IMR-90 (cell line): ENCODE results near the gene C6orf141. TPM values are rescaled to one million over a fixed set of nuclear protein-coding genes. Genes with fewer than 3 reads are reported as not detected.

Source experiments
- ATAC-seq: fragments of 200-7000 bp; cut with Tn5 transposase; 2 replicates; pipeline ENCODE4 v1.9.1; 2020; ENCODE audit warnings: low read depth, mild to moderate bottlenecking, moderate library complexity
- BruUV-seq: library from RNA; stranded (reverse); fragments of 400-500 nt; replicated peaks from 2 replicates; lab custom pipeline; 2021; lab: Mats Ljungman, UMichigan
- CTCF ChIA-PET: fragments of 300-600 bp; formaldehyde crosslinking; extraction: SDS; loops from one replicate; lab custom pipeline; 2021; ENCODE audit warnings: antibody characterized with exemption; lab: Yijun Ruan, JAX
- POLR2A ChIA-PET: fragments of 300-600 bp; sonication (Branson Sonifier 250); formaldehyde crosslinking; loops from one replicate; lab custom pipeline; 2022; ENCODE audit warnings: antibody characterized with exemption; ENCODE audit not compliant: unreplicated experiment; lab: Charles Lee
- DNase-seq: peaks from one replicate; pipeline ENCODE4 v3.0.0; 2013
- H2AFZ ChIP-seq: replicated peaks from 2 replicates; pipeline ENCODE3; 2013; ENCODE audit warnings: low read length, mild to moderate bottlenecking; ENCODE audit not compliant: poor library complexity
- H2AK5ac ChIP-seq: 2 replicates; pipeline ENCODE4 v1.6.1; 2013; ENCODE audit warnings: low read depth, low read length, inconsistent platforms
- H2AK9ac ChIP-seq: replicated peaks from 2 replicates; pipeline ENCODE3; 2013; ENCODE audit warnings: mild to moderate bottlenecking, low read depth, low read length, moderate library complexity; ENCODE audit not compliant: poor library complexity
- H2BK120ac ChIP-seq: 2 replicates; pipeline ENCODE4 v1.6.1; 2013; ENCODE audit warnings: low read depth, low read length, inconsistent platforms
- H2BK15ac ChIP-seq: 3 replicates; pipeline ENCODE4 v1.6.1; 2013; ENCODE audit warnings: low read depth, low read length, inconsistent platforms
- H2BK20ac ChIP-seq: 2 replicates; pipeline ENCODE4 v1.6.1; 2013; ENCODE audit warnings: low read depth, mild to moderate bottlenecking, inconsistent platforms, low read length, moderate library complexity
- H2BK5ac ChIP-seq: 2 replicates; pipeline ENCODE4 v1.6.1; 2013; ENCODE audit warnings: mild to moderate bottlenecking, low read depth, low read length, inconsistent platforms; ENCODE audit not compliant: poor library complexity, severe bottlenecking
- H3K14ac ChIP-seq: replicated peaks from 2 replicates; pipeline ENCODE4 v1.6.1; 2013; ENCODE audit warnings: low read depth, low read length, inconsistent platforms
- H3K18ac ChIP-seq: 2 replicates; pipeline ENCODE4 v1.6.1; 2013; ENCODE audit warnings: low read depth, low read length, control low read depth
- H3K23ac ChIP-seq: 2 replicates; pipeline ENCODE4 v1.6.1; 2013; ENCODE audit warnings: low read depth, low read length, inconsistent platforms
- H3K27ac ChIP-seq: 2 replicates; pipeline ENCODE4 v1.5.1; 2013; ENCODE audit warnings: mild to moderate bottlenecking, control low read depth, low read length; ENCODE audit not compliant: insufficient read depth
- H3K27me3 ChIP-seq: 2 replicates; pipeline ENCODE4 v1.6.1; 2013; ENCODE audit warnings: low read length; ENCODE audit not compliant: control insufficient read depth, insufficient read depth
- H3K36me3 ChIP-seq: 2 replicates; pipeline ENCODE4 v1.6.1; 2013; ENCODE audit warnings: low read length, mixed read lengths; ENCODE audit not compliant: control insufficient read depth, insufficient read depth
- H3K4ac ChIP-seq: 2 replicates; pipeline ENCODE4 v1.6.1; 2013; ENCODE audit warnings: low read depth, low read length, inconsistent platforms
- H3K4me1 ChIP-seq: 2 replicates; pipeline ENCODE4 v1.6.1; 2013; ENCODE audit warnings: low read length, mixed read lengths; ENCODE audit not compliant: control insufficient read depth, insufficient read depth
- H3K4me2 ChIP-seq: 2 replicates; pipeline ENCODE4 v1.6.1; 2013; ENCODE audit warnings: low read depth, mild to moderate bottlenecking, control low read depth, low read length, moderate library complexity
- H3K4me3 ChIP-seq: 2 replicates; pipeline ENCODE4 v1.5.1; 2013; ENCODE audit warnings: low read depth, mild to moderate bottlenecking, control low read depth, low read length, moderate library complexity; ENCODE audit not compliant: insufficient read depth
- H3K56ac ChIP-seq: 2 replicates; pipeline ENCODE4 v1.6.1; 2013; ENCODE audit warnings: low read length, inconsistent platforms; ENCODE audit not compliant: insufficient read depth; ENCODE audit errors: extremely low read depth
- H3K79me1 ChIP-seq, 2 experiments: 2 replicates each; pipeline ENCODE4 v1.6.1; 2013; ENCODE audit warnings: low read length in 2 of 2, inconsistent platforms in 1 of 2, low read depth in 1 of 2
- H3K9ac ChIP-seq: 2 replicates; pipeline ENCODE4 v1.6.1; 2013; ENCODE audit warnings: low read depth, low read length, control low read depth
- H3K9me1 ChIP-seq: 2 replicates; pipeline ENCODE4 v1.6.1; 2013; ENCODE audit warnings: low read length, inconsistent platforms; ENCODE audit not compliant: insufficient read depth
- H3K9me3 ChIP-seq: 2 replicates; pipeline ENCODE4 v1.6.1; 2013; ENCODE audit warnings: low read length; ENCODE audit not compliant: control insufficient read depth, insufficient read depth
- H4K20me1 ChIP-seq: 2 replicates; pipeline ENCODE4 v1.6.1; 2013; ENCODE audit warnings: low read length, inconsistent platforms; ENCODE audit not compliant: insufficient read depth
- H4K5ac ChIP-seq: 2 replicates; pipeline ENCODE4 v1.6.1; 2013; ENCODE audit warnings: mild to moderate bottlenecking, low read depth, low read length, control low read depth
- H4K8ac ChIP-seq, 2 experiments: 2 replicates each; pipeline ENCODE4 v1.6.1; 2013; ENCODE audit warnings: low read depth in 2 of 2, low read length in 2 of 2, control low read depth in 1 of 2, inconsistent platforms in 1 of 2
- H4K91ac ChIP-seq: 2 replicates; pipeline ENCODE4 v1.6.1; 2013; ENCODE audit warnings: low read depth, low read length, inconsistent platforms; ENCODE audit not compliant: insufficient read depth
- BHLHE40 ChIP-seq: fragments of 150-350 bp; IDR thresholded peaks from 2 replicates; pipeline ENCODE4 v1.6.1; 2016; ENCODE audit warnings: mild to moderate bottlenecking, low read depth, low read length
- CEBPB ChIP-seq: IDR thresholded peaks from 2 replicates; pipeline ENCODE4 v1.6.1; 2012; ENCODE audit warnings: low read depth, low read length, improper control_type of control experiment
- CHD1 ChIP-seq: IDR thresholded peaks from 2 replicates; pipeline ENCODE4 v1.6.1; 2012; ENCODE audit warnings: low read depth, low read length, improper control_type of control experiment
- CTCF ChIP-seq: conservative IDR thresholded peaks from 2 replicates; pipeline ENCODE4 v1.5.1; 2012; ENCODE audit warnings: mild to moderate bottlenecking, low read depth, low read length, improper control_type of control experiment
- ELK1 ChIP-seq: fragments of 150-350 bp; IDR thresholded peaks from 2 replicates; pipeline ENCODE4 v1.6.1; 2016; ENCODE audit warnings: low read depth, mild to moderate bottlenecking, low read length, moderate library complexity, borderline replicate concordance
- FOS ChIP-seq: fragments of 150-350 bp; IDR thresholded peaks from 2 replicates; pipeline ENCODE4 v1.6.1; 2016; ENCODE audit warnings: low read depth, low read length
- MAFK ChIP-seq: IDR thresholded peaks from 2 replicates; pipeline ENCODE4 v1.6.1; 2012; ENCODE audit warnings: low read depth, low read length, improper control_type of control experiment
- MAZ ChIP-seq: IDR thresholded peaks from 2 replicates; pipeline ENCODE4 v1.6.1; 2012; ENCODE audit warnings: low read depth, mild to moderate bottlenecking, low read length, improper control_type of control experiment, moderate library complexity, borderline replicate concordance
- MXI1 ChIP-seq: IDR thresholded peaks from 2 replicates; pipeline ENCODE4 v1.6.1; 2012; ENCODE audit warnings: low read depth, mild to moderate bottlenecking, low read length, moderate library complexity, borderline replicate concordance
- NFE2L2 ChIP-seq: fragments of 150-350 bp; IDR thresholded peaks from 2 replicates; pipeline ENCODE4 v1.6.1; 2016; ENCODE audit warnings: low read depth, mild to moderate bottlenecking, low read length
- POLR2A ChIP-seq: IDR thresholded peaks from 2 replicates; pipeline ENCODE4 v1.6.1; 2012; ENCODE audit warnings: mild to moderate bottlenecking, low read depth, low read length
- RAD21 ChIP-seq: IDR thresholded peaks from 2 replicates; pipeline ENCODE4 v1.6.1; 2012; ENCODE audit warnings: low read length, improper control_type of control experiment
- RCOR1 ChIP-seq: IDR thresholded peaks from 2 replicates; pipeline ENCODE4 v1.6.1; 2012; ENCODE audit warnings: mild to moderate bottlenecking, low read length, improper control_type of control experiment; ENCODE audit not compliant: insufficient replicate concordance
- RFX5 ChIP-seq: IDR thresholded peaks from 2 replicates; pipeline ENCODE4 v1.8.0; 2012; ENCODE audit warnings: low read depth, mild to moderate bottlenecking, low read length, moderate library complexity
- SMC3 ChIP-seq: fragments of 150-350 bp; IDR thresholded peaks from 2 replicates; pipeline ENCODE4 v1.6.1; 2016; ENCODE audit warnings: low read depth, mild to moderate bottlenecking, antibody characterized with exemption, low read length, moderate library complexity
- USF2 ChIP-seq: fragments of 150-350 bp; IDR thresholded peaks from 2 replicates; pipeline ENCODE4 v1.6.1; 2017; ENCODE audit warnings: mild to moderate bottlenecking, antibody characterized with exemption, low read length, low read depth
- WGBS, 2 experiments: methylation state at CpG; one replicate each; pipeline versions ENCODE4 v1.1.5 to v1.1.7; 2013; ENCODE audit warnings: missing lambda C conversion rate in 2 of 2; ENCODE audit not compliant: insufficient read length in 1 of 2; ENCODE audit errors: extremely low coverage in 2 of 2; 5-methylcytosine and 5-hydroxymethylcytosine counted together
- dilution Hi-C: fragments of 300-500 bp; cut with HindIII; formaldehyde crosslinking; loops from one replicate; pipeline ENCODE4 v1.14.3; 2018; ENCODE audit warnings: low sequenced_read_pairs; ENCODE audit not compliant: unreplicated experiment
- in situ Hi-C: fragments of 300-500 bp; cut with MboI; formaldehyde crosslinking; loops from 3 replicates; pipeline ENCODE4 v1.14.3; 2019; ENCODE audit warnings: low sequenced_read_pairs, inconsistent platforms, mixed read lengths
- intact Hi-C: fragments of 100-400 bp; cut with micrococcal nuclease; formaldehyde crosslinking; loops from 2 replicates; pipeline ENCODE4 v1.10.0; 2022
- polyA plus RNA-seq, 3 experiments: library from polyadenylated mRNA; depleted of rRNA; stranded (reverse); fragments of >200 nt; gene quantifications; 2 replicates each; pipeline ENCODE4 v1.2.3, GENCODE V29; 2012; ENCODE audit warnings: low replicate concordance in 1 of 3
- total RNA-seq: library from RNA; depleted of rRNA; stranded (reverse); fragments of >200 nt; gene quantifications from 2 replicates; pipeline ENCODE4 v1.2.3, GENCODE V29; 2012

C6orf141 gene
- total and polyA plus RNA-seq, 2 of the 4 experiments (the other 2 are of a cell fraction) = not detected

GRCh38 chr6:49506569-49507111 is 43.8 kb upstream of the C6orf141 start:
- Histone ChIP-seq H2BK120ac (no peak overlapping the region), H4K8ac (no peak overlapping the region), H2AFZ (no peak overlapping the region), H3K4ac (no peak overlapping the region), H3K79me1 (no peaks in the 10 kb centered on the region), H2BK5ac (no peak overlapping the region), H3K4me3 (no peak overlapping the region), H2BK15ac (no peak overlapping the region), H3K4me1 (no peaks in the 10 kb centered on the region), H2AK9ac (no peak overlapping the region), H2BK20ac (no peak overlapping the region), H3K27me3 (no peaks in the 10 kb centered on the region), H4K91ac (no peak overlapping the region), H3K14ac (no peak overlapping the region), H3K9me3 (no peaks in the 10 kb centered on the region), H4K5ac (no peak overlapping the region), H3K9me1 (no peaks in the 10 kb centered on the region), H3K23ac (no peak overlapping the region), H3K56ac (no peak overlapping the region), H3K9ac (no peak overlapping the region), H3K27ac (no peak overlapping the region), H2AK5ac (no peak overlapping the region), H4K20me1 (no peaks in the 10 kb centered on the region), H3K36me3 (no peaks in the 10 kb centered on the region), H3K4me2 (no peak overlapping the region), H3K18ac (no peak overlapping the region)
- no peak for ATAC-seq
- no TSS peak for BruUV-seq
- dilution Hi-C loops (no loop called here), in situ Hi-C loops (no loop called here), intact Hi-C loops (no loop called here)
- TF ChIP-seq BHLHE40 (no peak), RAD21 (no peak), FOS (no peak), MAFK (no peak), RCOR1 (no peak), USF2 (no peak), NFE2L2 (no peak), CTCF (no peak), RFX5 (no peak), CEBPB (no peak), MAZ (no peak), MXI1 (no peak), POLR2A (no peak), ELK1 (no peak), SMC3 (no peak), CHD1 (no peak)
- WGBS, 2 experiments = 60% methylated on average over 1 of the region's 5 CpGs; no CpG with 5 or more reads in 1 of the 2 experiments
- ChIA-PET CTCF (no interaction called here), POLR2A (no interaction called here)
- no peak for DNase-seq
